COLO668 (cell line): ENCODE results near the gene BCL11B.

Experiments
- DNase-seq: peaks from one replicate; lab custom pipeline; 2025; ENCODE audit not compliant: unreplicated experiment; lab: John Stamatoyannopoulos, UW

Gene BCL11B

DNA sequence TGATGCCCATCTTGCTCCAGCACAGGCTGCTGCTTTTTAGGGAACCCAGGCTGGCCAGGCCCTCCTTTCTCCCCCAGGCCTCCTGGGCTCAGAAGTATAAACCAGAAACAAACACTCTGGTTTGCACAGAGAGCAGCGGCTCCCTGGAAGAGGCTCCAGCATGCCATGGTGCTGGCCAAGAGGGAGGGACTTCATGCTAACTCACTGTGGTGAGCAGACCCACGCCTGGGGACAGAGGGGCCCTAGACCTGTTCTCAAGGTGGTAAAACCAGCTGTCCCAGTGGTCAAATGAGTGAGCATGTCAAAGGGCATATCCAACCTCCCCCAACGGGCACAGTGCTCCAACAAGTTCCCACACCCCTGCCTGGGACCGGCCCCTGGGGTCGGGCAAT, 15.5 kb downstream of the BCL11B start:
- no peak for DNase-seq

DNA sequence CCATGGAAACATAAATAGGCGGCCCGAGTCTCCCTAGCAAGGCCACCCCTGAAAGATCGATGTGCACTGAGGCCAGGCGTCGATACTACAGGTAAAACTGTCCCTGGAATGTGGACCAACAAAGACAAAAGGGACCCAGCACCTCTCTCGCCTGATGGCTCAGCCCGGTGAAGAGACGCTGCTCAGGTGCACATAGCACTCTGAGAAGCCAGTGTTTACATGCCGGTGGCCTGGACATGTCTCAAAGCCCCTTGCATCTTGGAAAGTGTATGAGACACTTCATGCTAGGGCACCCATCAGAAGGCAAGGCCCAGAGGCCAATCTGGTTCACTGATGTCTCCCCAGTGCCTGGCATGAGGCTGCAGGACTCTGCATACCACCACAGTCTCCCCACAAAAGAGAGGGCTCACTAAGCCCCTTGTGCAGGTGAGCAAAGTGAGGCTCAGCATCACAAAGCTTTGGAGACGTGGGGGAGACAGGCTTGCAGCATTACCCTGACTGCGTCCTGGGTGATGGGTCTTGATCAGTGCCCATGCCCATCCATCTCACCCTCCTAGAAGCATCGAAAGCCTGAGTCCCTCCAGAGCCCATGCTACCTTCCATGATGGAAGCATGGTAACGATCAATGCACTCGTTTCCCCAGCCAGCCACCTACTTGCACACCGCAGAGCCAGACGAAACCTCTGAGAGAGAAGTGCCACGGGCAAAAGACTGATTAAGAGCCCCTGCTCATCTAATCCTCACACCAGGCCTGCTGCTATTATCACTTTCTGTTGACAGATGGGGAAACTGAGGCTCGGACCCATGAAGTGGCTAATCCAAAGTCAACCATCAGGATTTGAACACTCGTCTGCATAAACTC, 16.1 kb downstream of the BCL11B start:
- no peak for DNase-seq

DNA sequence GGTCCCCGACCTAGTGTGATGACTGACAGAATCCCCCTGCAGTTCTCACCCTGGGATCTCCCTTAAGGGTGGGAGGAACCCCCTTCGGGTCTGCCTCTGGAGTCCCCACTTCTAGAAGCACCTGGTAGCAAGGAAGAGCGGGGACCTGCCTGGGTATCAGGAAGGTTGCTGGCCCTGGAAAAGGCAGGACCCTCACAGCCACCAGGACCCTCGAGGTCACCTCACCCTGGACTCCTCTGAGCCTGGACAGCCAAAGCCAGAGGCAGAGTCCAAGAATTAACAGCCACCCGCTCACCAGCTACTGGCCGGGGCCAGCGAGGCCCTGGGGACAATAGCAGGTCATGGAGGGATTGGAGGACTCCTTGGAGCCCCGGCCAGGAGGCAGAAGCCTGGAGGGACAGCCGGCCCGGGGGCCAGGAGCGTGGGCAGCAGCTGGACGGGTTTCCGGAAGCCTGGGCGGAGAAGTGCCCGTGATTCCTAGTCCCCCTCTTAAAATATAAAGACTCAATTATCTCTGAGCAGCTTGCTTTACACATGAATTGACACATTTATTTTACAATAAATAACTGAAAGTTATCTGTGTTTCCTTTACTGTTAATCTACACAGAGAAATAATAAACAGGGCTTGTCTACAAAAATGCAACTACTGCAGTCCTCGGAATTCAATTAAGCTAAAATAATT, 17.5 kb downstream of the BCL11B start:
- no peak for DNase-seq

DNA sequence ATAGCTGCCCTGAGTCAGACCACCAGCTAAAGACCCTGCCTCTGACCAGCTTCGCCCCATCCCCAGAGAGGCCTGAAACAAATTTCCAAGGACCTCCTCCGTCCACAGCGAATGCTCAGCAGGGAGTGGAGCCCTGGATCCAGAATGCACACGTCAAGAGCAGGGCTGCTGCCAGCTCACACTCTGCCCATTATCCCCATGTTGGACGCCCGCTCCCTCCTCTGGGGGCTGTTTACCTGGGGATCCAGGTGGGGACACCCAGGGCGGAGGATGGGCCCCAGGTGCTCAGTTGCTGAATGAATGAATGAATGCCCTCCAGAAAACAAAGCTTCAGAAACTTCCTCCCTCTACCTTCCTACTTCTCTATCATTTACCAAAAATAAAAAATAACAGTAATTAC, 18.1 kb downstream of the BCL11B start:
- DNase-seq, result no peak

DNA sequence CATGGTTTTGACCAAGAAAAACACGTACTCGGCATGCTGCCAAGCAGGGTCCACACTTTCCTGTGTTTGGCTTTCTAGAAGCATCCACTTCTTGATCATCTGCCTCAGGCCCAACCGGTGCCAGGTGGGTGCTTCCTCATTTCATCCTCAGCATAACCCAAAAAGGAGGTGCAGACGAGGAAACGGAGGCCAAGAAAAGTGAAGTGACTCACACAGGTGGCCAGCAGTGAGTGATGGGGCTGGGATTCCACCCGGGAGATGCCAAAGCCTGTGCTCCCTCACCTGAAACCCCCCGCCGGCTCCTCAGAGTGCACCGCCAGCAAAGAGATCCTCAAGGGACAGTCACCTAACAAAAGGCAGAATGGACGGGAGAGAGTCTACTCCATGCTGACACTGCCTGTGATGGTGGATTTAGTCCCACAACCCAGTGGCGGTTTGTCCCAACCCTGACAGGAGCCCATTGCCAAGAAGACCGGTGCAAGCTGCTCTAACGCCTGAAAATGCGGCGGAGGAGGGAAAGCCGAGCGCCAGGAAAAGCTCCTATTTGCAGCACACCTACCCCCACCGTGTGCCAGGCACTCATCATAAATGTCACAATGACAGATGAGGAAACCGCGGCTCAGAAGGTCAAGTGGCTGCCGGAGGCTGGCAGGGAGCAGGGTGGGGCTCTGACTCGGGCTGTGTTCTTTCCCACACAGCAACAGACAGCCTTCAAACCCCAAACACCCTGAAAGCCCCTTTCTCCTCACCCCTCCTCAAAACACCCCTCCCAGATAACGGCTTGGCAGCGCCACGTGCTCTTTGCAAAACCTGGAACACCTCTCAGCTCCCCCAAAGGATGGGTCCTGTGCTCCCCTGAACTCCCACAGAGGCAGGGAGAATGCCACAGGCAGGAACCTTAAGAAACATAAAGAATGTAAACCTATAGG, 18.8 kb downstream of the BCL11B start:
- no peak for DNase-seq

DNA sequence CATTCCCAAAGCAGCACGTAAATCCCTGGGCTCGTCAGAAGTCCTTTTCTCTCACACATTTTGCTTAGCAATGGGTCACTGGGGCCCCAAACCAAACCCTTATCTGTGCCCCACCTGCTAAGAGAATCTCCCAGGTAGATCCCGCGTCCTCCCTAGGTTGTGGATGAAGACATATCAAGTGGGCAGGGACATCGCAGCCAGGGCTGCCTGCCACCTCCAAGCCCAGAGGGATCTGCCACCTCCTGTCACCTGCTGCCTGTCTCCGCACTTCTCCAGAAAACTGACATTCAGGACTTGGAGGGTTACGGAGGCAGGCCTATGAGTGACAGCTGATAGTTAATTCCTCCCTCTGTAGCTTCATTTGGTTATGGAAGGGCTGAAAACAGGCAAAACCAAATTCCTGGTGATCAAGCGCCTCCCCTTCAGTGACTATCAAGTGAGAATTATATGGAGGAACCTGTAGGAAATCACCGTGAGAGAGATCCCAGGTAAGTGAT, 19.5 kb downstream of the BCL11B start:
- no peak for DNase-seq

DNA sequence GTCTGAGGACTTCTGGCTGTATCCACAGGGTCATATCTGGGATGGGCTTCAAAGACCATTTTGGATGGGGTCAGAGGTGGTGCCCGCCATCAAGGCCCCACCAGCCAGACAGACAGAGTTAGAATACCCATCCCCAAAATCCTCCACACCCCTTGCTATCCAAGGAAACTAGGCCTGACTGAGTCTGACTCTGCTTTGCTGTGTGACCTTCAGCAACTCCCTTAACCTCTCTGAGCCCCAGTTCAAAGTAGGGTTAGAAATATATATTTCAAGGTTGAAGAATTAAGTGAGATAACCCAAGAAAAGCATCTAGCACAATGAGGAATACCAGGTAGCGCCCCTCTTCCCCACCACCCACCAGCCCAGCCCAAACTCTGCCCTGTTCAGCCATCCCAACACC, 20.3 kb downstream of the BCL11B start:
- DNase-seq, result no peak

DNA sequence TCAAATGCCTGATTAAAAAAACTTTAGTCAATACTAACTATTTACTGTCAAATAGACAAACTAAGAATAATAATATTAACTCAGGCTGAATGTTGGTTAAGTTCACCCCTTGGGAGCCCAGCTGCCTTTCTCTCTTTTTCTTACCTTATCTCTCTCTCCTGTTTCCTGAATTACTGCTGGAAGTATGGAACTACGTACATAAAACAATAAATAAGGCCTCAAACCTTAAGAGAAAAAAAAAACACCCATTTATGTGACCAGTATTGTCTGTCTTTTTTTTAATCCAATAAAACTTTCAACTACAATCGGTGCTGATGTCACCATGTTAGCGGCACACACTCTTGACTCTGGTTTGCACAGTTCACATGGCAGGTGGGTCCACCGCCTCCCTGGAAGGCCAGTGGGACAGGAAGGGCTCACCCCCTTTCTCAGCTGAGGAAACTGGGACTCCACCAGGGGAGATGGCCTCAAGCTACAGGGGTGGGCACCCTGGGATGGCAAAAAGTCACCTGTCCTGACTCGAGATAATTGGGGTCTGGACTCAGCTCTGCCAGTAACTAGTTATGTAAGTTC, 21.3 kb downstream of the BCL11B start:
- DNase-seq, result no peak

DNA sequence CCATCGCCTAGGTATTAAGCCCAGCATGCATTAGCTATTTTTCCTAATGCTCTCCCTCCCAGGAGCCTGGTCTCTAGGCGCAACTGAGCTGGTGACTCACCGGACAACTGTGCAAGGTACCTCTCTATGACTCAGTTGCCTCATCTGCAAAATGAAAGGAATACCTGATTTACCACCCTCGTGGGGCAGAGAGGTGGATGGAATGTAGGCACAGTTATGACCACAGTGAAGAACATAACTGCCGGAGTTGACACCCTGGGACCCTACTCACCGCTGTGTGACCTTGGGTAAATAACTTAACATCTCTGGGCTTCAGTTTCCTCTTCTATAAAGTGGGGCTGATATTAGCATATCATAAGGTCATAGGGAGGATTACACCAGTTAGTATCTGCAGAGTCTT, 22.6 kb downstream of the BCL11B start:
- DNase-seq, result no peak

DNA sequence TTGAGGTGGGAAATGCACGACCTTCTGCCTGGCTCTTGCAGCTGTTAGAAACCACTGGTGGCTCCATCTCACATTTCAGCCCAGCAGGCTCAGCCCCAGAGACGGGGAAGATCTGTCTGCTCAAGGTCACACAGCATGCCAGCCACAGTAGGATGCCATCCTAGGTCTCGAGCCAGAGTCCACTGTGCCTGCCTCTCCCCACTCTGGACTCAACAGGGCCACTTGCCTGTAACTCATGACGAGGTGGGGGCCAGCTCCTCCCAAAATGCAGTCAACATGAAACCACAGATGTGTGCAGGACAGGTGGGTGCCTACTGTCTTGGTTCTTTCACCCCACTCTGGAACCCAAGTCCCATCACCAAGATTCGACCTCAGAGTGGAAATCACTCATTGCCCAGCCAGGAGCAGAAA, 23.2 kb downstream of the BCL11B start:
- DNase-seq, result no peak

DNA sequence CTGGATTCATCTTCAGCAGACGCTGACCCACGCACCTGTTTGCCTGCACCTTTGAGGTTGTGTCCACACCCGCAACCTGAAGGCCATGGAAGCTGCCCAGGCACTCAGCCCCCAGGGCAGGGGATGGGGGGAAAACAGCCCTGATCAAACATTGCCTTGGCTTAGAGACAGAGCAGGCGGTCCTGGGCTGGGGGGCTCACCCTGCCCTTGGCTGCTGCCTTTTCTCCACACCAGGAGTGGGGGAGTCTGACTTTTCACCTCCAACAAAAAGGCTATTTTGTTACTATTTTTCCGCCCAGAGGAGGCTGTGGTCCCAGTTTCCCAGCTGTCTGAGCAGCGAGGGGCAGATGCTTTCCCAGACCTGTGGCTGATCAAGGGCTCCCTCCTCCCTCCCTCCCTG, 24.2 kb downstream of the BCL11B start:
- DNase-seq, result no peak

DNA sequence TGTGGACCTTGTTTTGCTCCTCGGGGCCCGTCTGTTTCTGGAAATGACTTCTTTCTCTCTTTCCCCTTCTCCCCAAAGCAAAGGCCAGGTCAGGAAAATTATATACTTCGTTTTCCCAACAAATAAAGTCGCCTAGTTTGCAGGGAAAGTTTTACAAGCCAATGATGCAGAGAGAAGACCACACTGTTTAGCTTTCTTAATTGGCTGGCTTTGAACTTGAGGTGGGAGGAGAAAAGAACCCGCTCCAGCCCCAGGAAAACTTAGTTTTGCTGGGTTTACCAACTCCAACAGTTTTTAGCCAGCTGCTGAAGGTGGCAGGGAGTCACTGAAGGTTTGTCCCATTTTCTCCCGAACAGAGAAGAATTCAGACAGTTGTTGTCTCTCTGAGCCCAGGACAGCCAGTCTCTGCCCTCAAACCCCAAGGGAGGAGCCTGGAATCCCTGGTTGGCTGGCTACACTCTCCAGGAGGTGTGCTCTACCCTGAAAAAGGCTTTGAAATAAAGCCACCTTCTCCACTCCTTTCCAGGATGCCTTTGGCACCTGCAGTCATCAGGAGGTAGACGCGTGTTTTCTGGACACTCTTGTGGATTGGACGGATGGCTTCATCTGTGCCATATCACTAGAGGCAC, 24.8 kb downstream of the BCL11B start:
- no peak for DNase-seq

DNA sequence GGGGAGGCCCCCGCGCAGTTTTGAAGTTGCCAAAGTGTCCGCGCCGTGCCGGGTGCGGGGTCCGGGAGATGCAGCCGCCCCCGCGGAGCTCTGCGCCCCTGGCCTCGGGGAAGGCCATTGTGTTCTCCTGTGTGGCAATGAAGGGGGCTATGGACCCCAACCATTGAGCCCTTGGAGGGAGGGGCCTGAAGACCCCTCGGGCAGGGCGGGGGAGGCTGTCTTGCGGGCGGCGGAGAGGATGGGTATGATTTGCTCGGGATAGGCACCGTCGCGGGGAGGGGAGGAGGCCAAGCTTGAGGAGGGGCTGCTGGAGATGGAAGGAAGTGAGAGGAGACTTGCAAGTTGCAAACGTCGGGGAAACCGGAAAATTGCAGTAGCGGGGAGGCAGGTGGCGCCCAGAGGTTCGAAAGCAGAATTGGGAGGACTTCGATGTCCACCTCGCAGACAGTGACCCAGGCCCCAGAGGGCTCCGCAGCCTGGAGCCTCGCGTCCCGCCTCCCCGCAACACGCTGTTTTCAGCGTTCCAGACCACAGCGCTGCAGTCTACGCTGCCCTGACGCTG, 25.4 kb downstream of the BCL11B start:
- DNase-seq, result no peak

DNA sequence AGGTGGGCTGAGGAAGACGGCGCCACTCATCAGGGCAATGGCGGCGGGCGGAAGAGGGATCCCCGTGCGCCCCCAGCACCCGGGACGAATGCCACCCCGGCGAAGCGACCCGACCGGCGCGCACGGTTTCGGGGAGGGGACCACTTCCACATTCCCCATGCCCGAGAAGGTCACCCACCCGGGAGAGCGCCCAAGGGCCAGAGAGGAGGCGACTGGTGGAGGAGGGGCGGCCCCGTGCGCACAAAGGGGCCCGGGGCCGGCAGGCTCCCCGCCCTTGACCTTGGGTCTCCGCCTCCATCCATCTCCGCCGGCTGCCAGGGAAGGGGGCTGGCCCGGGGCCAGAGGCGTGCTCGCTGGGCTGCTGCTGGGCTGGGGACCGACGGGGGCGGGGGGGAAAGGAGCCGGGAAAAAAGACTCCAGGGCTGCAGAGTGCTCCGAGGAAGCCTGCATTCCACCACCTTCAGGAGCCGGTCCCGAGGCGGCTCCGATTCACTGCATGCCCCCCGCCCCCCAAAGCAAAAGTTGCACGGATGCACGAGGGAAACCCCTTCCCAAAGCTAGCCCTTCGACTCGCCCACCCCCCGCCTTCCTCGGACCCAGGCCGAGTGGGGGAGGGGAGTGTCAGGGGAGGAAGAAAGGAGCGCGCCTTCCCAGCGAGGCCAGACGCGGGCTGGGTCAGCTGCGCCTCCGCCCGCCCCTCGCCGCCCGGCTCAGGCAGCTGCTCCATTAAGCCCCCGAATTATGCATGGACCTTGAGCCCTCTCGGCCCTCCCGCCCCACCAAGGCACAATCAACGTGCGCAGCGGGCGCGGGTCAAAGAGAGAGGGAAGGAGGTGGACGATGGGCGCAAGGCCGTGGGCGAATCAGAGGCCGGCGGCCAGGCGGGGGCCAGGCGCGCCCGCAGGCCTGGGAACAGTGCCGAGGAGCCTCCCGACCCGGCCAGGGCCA, 26.2 kb downstream of the BCL11B start:
- no peak for DNase-seq

DNA sequence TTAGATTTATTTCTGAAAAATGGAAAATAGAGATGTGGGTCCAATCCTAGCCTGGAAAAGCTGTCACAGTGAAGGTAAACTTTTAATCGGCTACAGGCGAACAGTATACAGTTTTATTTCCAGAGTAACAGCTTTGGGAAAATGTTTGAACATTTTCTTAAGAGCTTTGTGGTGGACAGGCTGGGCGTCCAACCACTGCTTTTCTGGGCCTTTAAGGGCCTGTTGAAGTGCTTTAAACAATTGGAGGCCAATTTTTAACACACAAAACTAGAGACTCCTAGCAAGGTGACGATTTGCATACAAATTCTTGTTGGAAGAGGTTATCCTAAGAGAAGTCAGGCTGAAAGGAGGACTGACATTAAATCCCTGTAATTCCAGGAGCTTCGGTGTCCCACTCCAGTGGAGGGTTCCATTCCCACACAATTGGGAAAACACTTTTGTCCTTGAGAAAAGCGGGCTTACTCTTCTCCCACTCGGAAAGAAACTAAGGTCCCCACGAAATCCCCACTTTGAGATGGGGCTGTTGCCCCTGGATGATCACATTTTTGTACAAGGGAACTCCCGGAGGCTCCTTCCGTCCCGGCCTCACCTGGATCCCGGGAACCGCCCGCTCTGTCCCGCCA, 26.9 kb downstream of the BCL11B start:
- DNase-seq, result no peak

DNA sequence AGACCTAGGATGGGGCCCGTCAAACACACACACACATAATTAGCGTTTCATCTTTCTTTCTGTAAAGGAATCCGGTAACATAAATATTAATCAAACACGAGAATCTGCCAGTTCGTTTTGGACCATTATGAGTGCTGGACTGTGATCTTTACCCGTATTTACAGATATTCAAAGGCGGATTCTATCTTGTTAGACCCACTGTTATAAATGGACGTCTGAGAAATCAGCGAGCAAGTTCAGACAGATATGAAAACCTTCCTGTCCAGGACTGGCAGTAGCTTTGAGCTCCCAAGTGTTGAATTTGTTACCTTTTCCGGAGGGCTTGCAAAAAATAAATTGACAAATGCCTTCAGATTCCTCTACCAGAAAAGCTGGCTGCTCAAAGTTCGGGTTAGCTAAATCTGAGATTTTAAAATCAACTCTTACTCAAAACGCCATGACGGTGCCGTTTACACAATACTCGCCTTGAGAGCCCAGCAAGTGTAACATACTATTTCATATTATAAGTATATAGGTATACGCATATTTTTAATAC, 27.6 kb downstream of the BCL11B start:
- DNase-seq, result no peak

DNA sequence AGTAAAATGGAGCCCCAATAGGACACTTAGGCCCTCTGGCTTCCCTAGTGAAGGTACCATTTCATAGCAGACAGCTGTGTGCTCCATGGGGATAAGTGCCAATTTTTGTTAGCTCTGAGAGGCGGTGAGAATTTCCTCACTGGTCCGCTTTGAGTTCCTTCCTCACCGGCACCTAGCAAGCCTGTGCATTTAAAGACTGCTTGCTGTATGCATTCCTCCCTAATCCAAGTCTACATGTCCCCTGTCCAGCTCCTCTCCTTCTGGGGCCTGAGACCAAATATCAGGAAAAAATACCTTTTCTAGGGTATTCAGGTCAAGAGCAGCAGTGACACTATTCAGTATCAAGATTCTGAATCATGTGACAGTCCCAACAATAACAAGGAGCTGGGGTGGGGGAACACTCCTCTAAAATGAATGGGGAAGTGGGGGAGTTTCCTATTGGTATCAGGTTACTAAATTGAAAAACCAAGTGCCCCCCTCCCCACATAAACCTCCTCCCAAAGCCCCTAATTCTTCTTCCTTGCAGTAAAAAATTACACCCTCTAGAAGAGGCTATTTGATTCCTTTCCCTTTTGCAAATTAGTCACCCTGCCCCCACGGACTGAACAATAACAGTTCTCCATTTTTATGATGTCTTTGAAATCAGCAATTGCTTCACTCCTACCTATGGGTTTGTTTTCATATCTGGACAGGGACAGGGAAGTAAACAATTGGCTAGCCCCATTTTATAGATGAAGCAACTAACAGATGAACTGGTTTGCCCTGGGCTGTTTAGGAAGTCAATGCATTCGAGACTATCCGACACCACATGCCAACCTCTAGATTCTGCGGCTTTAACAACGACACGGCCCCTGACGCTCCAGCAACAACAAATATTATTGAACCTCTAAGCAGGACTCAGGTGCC, 28.9 kb downstream of the BCL11B start:
- no peak for DNase-seq
